Vagina (tissue), 2 donors: ENCODE measurements around the gene VPS29. TPM values are rescaled to one million over a fixed set of nuclear protein-coding genes. Genes with fewer than 3 reads are reported as not detected.

Experiments used
- DNase-seq, 2 donors: peaks; one replicate each; pipeline ENCODE4 v3.0.0-alpha.2; 2017; ENCODE audit errors: extremely low spot score in 2 of 2
- H3K27ac ChIP-seq: fragments of 200-600 bp; sonication (generic); one replicate; pipeline ENCODE4 v1.5.1; 2019
- H3K27me3 ChIP-seq: fragments of 200-600 bp; sonication (generic); one replicate; pipeline ENCODE4 v1.5.1; 2019
- H3K36me3 ChIP-seq, 2 donors: fragments of 200-600 bp; sonication (generic); one replicate each; pipeline ENCODE4 v1.5.1; 2017 to 2019
- H3K4me1 ChIP-seq: fragments of 200-600 bp; sonication (generic); one replicate; pipeline ENCODE4 v1.5.1; 2019
- H3K4me3 ChIP-seq, 2 donors: fragments of 200-600 bp; sonication (generic); 1 replicate in 1 of 2; 2 replicates in 1 of 2; pipeline ENCODE4 v1.5.1; 2016 to 2019
- H3K9me3 ChIP-seq: fragments of 200-600 bp; sonication (generic); one replicate; pipeline ENCODE4 v1.5.1; 2019
- POLR2A ChIP-seq, 2 donors: fragments of 450-650 bp; IDR thresholded peaks; one replicate each; pipeline ENCODE4 v1.6.1; 2017; ENCODE audit warnings: antibody characterized with exemption in 2 of 2, mild to moderate bottlenecking in 2 of 2, moderate library complexity in 2 of 2
- POLR2AphosphoS5 ChIP-seq, 2 donors: sonication (generic); formaldehyde crosslinking; IDR thresholded peaks; one replicate each; pipeline ENCODE4 v1.9.0; 2017; ENCODE audit warnings: antibody characterized with exemption in 2 of 2, mild to moderate bottlenecking in 2 of 2, low read depth in 1 of 2; ENCODE audit not compliant: insufficient read depth in 1 of 2
- intact Hi-C: fragments of 100-400 bp; cut with DNase I; formaldehyde crosslinking; loops from one replicate; pipeline ENCODE4 v1.15.1; 2023
- small RNA-seq: library from RNA; depleted of rRNA; stranded (forward); fragments of <200 nt; gene quantifications from one replicate; pipeline ENCODE3, GENCODE V24; 2016
- total RNA-seq: library from RNA; depleted of rRNA; stranded (reverse); fragments of >200 nt; gene quantifications from one replicate; pipeline ENCODE4 v1.2.3, GENCODE V29; 2016
- TF ChIP-seq, protein P1 (sequence below), 3 experiments: fragments of 450-650 bp in 2 of 3; fragments of 200-600 bp in 1 of 3; sonication (generic) in 1 of 3; IDR thresholded peaks; one replicate each; pipeline ENCODE4 v1.5.1; 2017 to 2019; ENCODE audit warnings: antibody characterized with exemption in 3 of 3, mild to moderate bottlenecking in 2 of 3, moderate library complexity in 2 of 3

Gene VPS29
- total RNA-seq, 1 donor from 2014 or later: 74.9 TPM

- Histone ChIP-seq H3K27ac (no peak overlapping the region), H3K9me3 (no peaks in the 10 kb centered on the region), H3K4me1 (peaks cover 30% of the 10 kb centered on the region), H3K36me3 (peaks cover 0 to 19% of the 10 kb centered on the region in 2 donors), H3K27me3 (no peaks in the 10 kb centered on the region), H3K4me3 (no peak overlapping the region)
- intact Hi-C loops: loop anchor here (5.0 to 10.0 kb wide), 2 partner anchors 54 to 151 kb away; partner anchors contain the start of genes RAD9B and VPS29
- TF ChIP-seq, protein P1, sequence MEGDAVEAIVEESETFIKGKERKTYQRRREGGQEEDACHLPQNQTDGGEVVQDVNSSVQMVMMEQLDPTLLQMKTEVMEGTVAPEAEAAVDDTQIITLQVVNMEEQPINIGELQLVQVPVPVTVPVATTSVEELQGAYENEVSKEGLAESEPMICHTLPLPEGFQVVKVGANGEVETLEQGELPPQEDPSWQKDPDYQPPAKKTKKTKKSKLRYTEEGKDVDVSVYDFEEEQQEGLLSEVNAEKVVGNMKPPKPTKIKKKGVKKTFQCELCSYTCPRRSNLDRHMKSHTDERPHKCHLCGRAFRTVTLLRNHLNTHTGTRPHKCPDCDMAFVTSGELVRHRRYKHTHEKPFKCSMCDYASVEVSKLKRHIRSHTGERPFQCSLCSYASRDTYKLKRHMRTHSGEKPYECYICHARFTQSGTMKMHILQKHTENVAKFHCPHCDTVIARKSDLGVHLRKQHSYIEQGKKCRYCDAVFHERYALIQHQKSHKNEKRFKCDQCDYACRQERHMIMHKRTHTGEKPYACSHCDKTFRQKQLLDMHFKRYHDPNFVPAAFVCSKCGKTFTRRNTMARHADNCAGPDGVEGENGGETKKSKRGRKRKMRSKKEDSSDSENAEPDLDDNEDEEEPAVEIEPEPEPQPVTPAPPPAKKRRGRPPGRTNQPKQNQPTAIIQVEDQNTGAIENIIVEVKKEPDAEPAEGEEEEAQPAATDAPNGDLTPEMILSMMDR (IDR thresholded peaks at IDR 0.05): no peak
- TF ChIP-seq POLR2A (IDR thresholded peaks at IDR 0.05): no peak
- no peak for DNase-seq
These were observed 50.6 kb downstream of the VPS29 start for GRCh38 chr12:110451263-110451662.

DNA sequence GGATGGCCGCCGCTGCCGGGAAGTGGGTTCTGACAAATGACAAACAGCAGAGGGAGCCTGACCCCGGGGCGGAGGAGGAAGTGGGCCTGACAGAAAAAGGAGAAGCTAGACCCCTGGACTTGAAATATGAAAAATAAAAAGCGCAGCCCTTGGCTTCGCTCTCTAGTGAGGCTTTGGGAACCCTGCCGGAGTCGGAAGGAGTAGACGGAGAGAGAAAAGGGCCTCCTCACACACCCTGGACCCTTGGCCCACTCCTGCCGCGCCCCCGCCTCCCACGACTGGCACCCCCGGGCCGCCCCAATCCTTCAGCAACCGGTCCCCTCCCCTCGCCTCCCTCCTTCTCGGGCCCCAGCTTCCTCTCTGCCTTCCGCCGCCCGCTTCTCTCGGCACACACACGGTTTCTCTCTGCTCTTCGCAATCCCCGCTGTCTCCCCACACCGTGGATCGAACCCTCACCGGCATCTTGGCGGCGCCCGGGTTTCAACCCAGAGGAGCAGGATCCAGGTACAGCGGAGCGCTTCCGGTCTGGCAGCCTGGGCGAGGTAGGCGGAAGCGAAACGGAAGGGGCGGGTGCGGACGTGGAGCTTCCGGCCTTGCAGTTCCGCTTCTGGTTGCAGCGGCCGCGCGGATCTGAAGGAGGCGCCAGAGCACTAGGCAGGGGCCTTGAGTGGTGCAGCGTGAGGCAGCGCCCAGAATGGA lies 52.0 kb downstream of the VPS29 start, which contains the start of gene ARPC3:
Gene ARPC3, minus strand, starts transcription at position 539 of the 699 bp plus-strand sequence. Its CDS starts 77 bp downstream, at position 462.
- intact Hi-C loops: loop anchor here (5.0 to 10.0 kb wide), 2 partner anchors 55 to 152 kb away; partner anchors contain the start of genes RAD9B and VPS29
- peaks cover 0 to 22% of the 10 kb centered on the region in 2 donors for H3K36me3 ChIP-seq

DNA sequence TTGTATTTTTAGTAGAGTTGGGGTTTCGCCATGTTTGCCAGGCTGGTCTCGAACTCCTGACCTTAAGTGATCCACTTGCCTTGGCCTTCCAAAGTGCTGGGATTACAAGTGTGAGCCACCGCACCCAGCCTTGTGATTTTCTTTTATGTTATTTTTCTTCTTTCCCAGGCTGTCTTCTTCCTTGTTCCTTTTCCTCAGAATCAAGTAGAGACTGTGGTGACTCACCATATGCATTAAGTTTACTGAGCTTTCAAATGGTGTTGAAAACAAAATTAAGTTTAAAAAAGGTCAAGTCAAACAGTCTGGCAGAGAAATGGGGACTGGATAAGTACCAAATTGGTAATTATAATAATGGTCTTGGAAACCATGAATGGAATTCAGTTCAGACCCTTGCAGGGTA lies 57.5 kb downstream of the VPS29 start:
- peaks cover 0 to 49% of the 10 kb centered on the region in 2 donors for H3K36me3 ChIP-seq
- DNase-seq: no peak

More for the DNA sequence above, 52.0 kb downstream of the VPS29 start, which contains the start of gene ARPC3:
- Histone ChIP-seq H3K9me3 (no peaks in the 10 kb centered on the region), H3K27me3 (no peaks in the 10 kb centered on the region), H3K4me3 (peak within 1 kb of the TSS; percentile 86 to 93), H3K4me1 (peaks cover 37% of the 10 kb centered on the region), H3K27ac (peak within 1 kb of the TSS; percentile 90)
- peak; percentile 95 to 97 for DNase-seq
- TF ChIP-seq POLR2AphosphoS5 (IDR thresholded peaks at IDR 0.05; ENCODE audit: insufficient read depth in 1 of 2, low read depth in 1 of 2) (peak; percentile 93 to 95), POLR2A (IDR thresholded peaks at IDR 0.05) (peak in 1 of 2 donors; percentile 29)
- TF ChIP-seq, protein P1 (IDR thresholded peaks at IDR 0.05): peak; percentile 66 to 84 (median 75)

More for the DNA sequence above, 57.5 kb downstream of the VPS29 start:
- TF ChIP-seq POLR2AphosphoS5 (IDR thresholded peaks at IDR 0.05; ENCODE audit: insufficient read depth in 1 of 2, low read depth in 1 of 2) (no peak), POLR2A (IDR thresholded peaks at IDR 0.05) (no peak)
- TF ChIP-seq, protein P1 (IDR thresholded peaks at IDR 0.05): no peak
- H3K4me1 ChIP-seq: peaks cover 31% of the 10 kb centered on the region
- intact Hi-C loops: no loop called here
- H3K4me3 ChIP-seq: no peak overlapping the region
- no peak overlapping the region for H3K27ac ChIP-seq
- no peaks in the 10 kb centered on the region for H3K9me3 ChIP-seq
- no peaks in the 10 kb centered on the region for H3K27me3 ChIP-seq

Small RNA genes within 50 kb of the gene (small RNA-seq; reads per million reads assigned to genes)
- gene RF00278: not detected

Other genes with a start within 250 kb of the VPS29 start
- gene ATP2A2, start 220.9 kb downstream of the VPS29 start, total RNA-seq: 127 TPM
- gene ANAPC7, start 98.4 kb downstream of the VPS29 start, total RNA-seq: 57.9 TPM
- gene ARPC3, start 51.8 kb downstream of the VPS29 start, total RNA-seq: 180 TPM
- gene GPN3, start 33.9 kb downstream of the VPS29 start, total RNA-seq: 17.4 TPM
- 11.0 TPM for gene FAM216A, start 33.3 kb downstream of the VPS29 start, total RNA-seq
- not detected for gene RAD9B, start 220 bp upstream of the VPS29 start, total RNA-seq
- gene PPTC7, start 81.2 kb upstream of the VPS29 start, total RNA-seq: 43.0 TPM
- 31.4 TPM for gene TCTN1, start 112.0 kb upstream of the VPS29 start, total RNA-seq
- 7.6 TPM for gene HVCN1, start 187.0 kb upstream of the VPS29 start, total RNA-seq
- 87.9 TPM for gene PPP1CC, start 240.8 kb upstream of the VPS29 start, total RNA-seq